HG03571 (cell line): ENCODE measurements around the gene RELN.
"Not testable (repeated sequence)": the region's sequence is repeated elsewhere in the genome, so short reads cannot be mapped to it uniquely, and the experiment has no call there.

Experiments
- ATAC-seq: cut with Tn5 transposase; IDR thresholded peaks from one replicate; pipeline ENCODE4 v1.9.1; 2021; ENCODE audit not compliant: unreplicated experiment

The RELN gene

DNA sequence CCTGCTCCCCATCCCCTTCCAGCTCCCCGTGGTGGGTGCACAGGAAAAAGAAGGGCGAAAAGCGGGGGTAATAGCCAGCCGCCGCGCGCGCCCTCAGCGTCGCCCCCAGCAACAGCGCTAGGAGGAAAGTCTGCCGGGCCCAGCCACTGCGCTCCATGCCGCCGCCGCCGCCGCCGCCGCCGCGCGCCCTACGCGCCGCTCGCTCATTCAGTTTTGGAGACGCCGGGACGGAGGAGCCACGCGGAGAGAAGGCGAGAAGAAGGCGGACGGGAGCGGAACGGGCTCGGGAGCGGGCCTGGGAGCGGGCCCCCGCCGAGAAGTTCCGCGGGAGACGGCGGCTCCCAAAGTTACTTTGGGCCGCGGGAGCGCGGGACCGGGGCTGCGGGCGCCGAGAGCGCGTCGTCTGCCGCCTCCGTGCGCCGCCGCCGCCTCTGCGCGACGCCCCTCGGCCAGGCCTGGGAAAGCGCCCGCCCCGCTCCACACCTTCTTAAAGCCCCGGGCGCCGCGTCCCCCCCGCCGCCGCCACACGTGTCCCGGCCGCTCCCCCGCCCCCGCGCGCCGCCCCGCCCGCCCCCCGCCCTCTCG is at the start of gene RELN:
Gene RELN (minus strand): TSS at position 459 of the 585 bp plus-strand sequence. CDS start 302 bp downstream, at position 157.
- ATAC-seq, result no peak

DNA sequence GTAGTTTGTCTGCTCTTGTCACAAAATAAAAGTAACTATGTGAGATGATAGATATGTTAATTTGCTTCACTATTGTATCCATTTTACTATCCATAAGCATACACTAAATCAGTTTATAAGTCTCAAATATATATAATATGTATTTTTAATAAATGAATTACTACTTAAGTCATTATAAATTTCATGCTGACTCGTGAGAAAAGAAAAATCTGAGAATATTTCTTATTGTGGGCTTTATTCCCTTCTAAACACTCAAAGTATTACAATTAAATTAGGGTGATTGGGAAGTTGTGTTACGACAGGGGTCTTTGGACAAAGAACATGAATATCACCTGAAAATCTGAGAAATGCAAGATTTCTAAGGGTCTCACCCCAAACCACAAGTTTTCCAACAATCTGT is 48.7 kb upstream of the RELN start:
- ATAC-seq, result no peak

DNA sequence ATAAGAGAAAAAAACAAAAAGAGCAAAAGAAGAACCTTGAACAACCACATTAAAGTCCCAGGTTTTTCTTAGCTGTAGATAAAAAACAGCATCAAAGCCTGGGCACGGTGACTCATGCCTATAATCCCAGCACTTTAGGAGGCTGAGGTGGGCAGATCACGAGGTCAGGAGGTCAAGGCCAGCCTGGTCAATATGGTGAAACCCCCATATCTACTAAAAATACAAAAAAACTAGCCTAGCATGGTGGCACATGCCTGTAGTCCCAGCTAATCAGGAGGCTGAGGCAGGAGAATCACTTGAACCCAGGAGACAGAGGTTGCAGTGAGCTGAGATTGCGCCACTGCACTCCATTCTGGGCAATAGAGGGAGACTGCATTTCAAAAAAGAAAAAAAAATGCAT is 47.4 kb upstream of the RELN start:
- ATAC-seq, result not testable (repeated sequence)

DNA sequence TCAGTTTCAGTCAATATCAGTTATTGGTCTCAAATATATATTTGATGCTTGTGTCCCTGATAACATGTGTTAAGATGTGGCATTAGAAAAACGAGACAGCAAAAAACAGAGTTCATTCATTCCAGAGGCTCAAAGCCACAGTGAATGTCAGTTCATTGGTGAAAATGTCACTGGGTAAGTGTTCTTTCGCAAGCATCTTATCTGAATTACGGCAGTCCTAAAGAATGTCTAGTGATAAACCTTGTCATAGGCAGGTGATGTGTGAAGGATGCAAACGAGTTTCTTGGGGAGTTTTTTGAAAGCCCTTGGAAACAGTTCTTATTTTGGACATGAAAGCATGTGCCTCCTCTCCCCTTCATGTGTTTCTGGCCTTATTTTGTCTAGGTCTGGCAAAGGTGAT is 45.9 kb upstream of the RELN start:
- ATAC-seq, result no peak

DNA sequence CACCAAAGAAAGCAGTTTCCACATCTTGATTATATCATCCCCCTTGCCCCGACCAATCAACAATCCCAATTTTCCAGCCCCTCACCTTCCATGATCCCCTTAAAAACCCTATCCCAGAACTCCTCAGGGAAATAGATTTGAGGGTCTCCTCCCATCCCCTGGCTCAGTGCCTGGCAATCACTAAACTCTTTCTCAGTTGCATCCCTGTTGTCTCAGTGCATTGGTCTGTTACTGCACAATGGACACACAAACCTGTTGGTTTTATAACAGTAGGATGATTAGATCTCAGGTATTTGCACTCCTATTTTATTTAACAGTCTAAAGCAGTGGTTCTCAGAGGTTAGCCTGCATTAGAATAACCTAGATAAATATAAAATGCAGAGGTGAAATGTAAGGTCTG is 45.2 kb upstream of the RELN start:
- no peak for ATAC-seq

DNA sequence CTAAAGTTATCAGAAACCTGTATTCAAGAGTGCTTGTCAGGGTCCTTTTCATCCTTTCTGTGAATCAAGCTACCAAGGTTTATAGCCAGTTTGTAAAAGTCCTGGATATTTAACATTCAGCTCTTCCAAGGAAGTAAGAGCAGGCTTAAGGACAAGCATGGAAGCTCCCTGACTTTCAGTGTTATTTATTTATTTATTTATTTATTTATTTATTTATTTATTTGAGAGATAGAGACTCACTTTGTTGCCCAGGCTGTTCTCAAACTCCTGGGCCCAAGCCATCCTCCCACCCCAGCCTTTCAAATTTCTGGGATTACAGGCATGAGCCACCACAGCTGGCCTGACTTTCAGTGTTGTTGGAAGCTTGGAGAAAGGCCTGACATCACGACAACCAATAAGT is 44.4 kb upstream of the RELN start:
- no peak for ATAC-seq

DNA sequence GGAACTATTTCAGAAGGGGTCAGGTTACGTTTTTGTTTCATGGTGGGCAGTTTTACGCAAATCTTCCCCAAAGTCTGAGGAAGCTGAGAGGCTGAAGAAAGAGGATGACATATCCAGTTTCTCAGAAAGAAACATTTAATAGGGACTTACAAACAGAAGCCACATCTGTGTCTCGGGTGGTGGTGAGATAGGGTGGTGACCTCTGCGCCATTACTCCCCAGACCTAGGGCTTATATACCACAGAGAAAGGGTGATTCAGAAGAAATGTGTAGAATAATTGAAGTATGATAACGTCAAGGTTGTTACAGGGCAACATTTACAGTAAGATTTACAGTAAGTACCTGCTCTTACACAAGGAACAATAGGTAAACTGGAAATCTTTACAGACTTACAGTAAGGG is 43.0 kb upstream of the RELN start:
- no peak for ATAC-seq

DNA sequence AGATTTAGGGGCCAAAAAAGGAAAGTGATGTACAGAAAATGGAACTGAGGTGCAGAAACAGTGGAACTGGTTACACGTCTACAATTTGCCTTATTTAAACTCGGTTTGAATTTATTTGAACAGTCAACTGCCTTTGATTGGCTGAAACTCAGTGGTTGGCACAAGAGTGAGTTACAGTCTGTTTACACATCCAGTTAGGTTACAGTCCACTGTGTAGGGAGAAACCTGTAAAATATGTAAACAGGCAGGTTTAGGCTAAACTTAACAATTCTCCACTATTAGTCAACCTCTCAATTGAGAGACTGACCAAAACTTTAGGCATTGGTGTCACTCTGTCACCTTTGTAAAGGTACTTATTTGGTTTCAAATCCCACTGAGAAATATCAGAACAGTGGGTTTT is 40.3 kb upstream of the RELN start:
- no peak for ATAC-seq

DNA sequence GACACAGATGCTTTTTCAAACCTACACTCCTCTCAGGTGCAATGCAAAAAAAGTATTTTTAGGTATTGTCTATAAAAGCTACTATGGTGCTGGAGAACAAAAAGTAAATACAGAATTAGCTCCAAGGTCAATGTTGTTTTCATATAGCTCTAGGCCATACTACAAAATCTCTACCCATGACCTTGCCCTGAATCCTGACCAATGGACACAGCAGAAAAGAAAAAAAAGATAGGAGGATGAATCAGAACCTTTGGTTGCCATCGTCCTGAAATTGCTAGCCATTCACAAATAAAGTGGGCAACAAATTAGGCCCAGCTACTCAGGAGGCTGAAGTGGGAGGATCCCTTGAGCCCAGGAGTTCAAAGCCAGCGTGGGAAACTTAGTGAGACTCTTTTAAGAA is 35.2 kb upstream of the RELN start:
- no peak for ATAC-seq

DNA sequence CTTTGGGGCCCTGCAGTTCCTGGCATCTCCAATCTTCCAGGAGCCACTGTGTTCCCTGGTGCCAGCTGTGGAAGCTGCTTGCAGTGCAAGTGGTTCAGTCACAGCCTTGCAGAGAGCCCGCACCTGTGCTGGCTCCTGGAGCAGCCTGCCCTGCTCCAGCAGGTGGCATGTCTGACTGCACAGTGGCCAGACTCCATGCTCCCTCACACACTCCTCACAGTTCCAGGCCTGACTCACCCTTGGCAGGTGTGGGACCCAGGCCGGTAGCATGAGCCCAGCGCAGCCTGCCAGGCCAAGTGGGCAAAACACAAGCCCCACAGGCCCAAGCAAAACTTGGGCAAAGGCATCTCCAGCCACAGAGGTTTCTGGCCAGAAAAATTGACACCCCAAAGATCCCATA is 33.6 kb upstream of the RELN start:
- ATAC-seq, result no peak

DNA sequence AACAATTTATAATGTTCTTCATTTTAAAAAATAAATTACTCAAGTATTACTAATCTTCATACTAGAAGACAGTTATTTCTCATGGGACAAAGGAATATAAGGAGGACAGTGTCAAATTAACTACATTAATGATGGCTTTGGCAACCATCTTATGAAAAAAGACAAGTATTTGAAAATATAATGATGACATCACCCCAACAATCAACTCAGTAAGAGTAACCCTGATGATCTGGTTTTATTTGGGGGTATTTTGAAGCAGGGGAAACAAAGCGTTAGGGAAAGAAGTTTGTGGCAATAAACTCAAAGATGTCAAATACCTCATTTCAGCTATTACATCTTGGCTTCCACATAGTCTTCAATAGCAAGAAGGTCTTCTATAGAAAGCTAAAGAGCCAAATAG is 29.0 kb upstream of the RELN start:
- no peak for ATAC-seq

DNA sequence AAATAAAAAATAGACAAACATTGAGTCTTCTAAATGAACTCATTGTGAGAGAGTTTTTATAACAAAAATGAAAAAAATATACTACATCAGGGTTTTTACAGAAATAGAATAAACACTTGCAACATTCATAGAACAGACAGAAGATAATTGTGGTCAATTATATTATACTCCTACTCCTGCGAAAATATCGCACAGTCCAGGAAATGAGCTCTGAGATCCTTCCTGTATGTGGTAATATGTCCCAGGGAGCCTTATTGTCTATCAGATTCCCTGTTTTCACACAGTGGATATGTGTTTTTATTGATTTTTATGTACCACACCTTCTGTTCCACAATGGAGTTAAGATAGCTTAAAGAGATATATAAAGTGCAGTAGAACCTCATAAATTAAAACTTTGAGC is 27.5 kb upstream of the RELN start:
- ATAC-seq, result no peak

DNA sequence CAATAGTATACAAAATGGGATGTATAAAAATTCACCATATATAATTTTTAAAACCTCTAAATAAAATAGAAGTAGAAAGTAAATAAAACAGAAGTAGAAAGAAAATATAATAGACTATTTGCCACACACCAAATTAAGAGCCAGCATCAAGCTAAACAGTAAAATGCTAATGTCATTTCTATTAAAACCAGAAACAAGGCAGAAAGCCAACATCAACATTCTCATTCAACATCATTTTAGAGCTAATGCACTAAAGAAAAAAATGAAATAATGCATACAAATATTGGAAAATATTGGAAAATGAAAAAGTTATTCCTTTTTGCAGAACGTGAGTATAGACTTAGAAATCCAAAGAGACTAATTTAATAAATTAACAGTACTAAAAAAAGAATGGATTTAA is 23.4 kb upstream of the RELN start:
- ATAC-seq, result no peak

DNA sequence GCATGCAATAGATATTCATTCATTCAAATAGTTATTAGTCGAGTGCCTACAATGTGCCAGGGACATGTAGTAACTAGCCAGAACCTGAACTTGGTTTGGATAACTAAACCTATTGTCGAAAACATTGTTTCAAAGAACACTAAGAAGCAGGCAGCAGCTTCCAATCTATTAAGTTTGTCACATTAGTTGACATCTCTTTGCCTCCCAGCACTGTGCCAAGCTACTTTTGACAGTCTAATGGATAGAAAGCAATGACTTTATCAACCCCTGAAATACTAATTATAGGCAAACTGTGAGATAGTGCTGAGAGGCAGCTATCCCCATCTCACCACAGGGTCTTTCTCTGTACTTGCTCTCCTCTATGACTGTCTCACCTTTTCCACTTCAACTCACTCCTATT is 22.4 kb upstream of the RELN start:
- no peak for ATAC-seq

DNA sequence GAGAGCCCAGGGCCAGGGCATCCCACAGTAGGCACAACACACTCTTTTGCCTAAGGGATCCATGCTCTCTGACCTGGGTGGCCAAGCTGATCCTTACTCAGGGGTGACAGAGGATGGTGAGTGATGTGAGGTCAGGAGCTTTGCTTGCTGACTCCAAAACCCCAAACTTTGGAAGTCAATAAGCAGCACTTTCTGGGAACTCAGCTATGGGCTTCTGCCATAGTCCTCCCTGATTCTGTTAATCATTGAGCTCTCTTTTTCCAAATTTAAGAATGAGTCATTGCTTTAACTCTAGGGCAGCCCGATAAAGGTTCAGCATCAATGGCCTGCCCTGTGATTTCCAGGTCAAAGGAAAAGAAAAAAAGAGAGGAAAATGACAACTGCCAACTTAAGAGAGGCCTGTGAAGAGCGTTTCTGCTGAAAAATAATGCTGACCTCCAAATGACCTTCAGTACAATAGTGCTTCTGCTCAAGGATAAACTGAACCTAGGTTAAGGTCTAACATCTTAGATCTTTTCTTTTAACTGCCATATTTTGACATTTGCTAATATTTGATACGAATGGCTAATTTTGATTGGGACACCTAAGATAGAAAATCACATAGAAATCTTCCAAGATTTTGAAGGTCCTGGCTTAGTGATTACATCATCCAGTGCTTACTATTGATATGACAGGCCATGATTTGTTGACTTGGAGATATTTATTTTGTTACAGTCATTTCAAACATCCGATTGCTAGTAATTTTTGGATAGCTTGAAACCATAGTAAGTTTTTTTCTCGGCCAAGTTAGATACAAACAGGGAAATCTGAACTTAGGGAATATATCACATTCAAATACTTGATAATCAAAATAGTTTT is 20.8 kb upstream of the RELN start:
- no peak for ATAC-seq

DNA sequence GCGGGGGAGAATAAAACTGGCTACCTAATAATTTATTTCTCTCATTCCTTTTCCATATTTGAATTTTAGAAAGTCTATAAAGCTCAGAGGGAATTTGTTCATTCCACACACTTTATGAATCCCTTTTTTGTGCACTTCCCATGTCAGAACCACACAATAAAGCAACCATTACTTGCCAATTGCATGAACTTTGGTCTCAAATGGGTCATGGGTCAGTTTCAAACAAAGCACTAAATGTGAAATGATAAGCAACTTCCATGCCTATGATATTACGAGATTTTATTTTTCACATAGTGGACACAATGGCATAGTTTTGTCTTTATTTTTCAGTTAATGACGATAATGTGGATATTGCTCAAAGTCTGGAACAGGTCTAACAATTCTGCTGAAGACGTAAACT is 18.6 kb upstream of the RELN start:
- no peak for ATAC-seq

DNA sequence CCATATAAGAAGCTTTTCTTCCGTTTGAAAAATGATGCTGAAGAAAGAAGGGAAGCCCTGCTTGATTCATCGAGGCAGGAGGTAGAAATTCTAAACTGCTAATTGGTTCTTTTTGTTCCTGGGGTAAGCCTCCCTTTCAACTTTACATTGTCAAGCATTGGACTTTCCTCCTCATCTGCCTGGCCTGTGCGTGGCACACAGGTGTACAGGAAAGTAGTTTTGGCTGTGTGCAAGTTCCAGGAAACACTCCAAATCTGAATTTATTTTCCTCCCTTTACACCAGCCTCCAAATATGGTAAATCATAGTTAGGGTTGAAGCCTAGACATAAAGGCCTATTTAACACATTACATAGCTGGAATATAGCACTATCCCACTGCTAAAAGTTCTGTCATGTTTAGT is 18.2 kb upstream of the RELN start:
- no peak for ATAC-seq

DNA sequence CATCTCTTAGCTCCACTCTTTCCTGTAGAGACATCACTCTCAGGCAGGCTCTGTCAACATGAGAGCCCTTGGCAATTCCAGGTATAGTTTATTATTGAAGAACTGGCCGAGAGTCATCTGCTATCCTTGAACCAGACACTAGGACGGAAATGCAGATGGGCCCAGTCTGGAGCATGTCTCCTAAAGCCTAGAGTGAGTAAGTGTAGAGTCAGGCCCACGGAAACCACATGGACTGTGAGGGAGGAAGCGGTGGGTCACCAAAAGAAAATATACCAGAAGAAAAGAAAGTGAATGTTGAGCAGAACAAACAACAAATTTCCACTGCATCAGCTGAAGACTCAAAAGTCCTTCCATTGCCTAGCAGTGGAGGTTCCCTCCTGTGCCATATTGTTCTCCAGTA is 15.7 kb upstream of the RELN start:
- no peak for ATAC-seq

DNA sequence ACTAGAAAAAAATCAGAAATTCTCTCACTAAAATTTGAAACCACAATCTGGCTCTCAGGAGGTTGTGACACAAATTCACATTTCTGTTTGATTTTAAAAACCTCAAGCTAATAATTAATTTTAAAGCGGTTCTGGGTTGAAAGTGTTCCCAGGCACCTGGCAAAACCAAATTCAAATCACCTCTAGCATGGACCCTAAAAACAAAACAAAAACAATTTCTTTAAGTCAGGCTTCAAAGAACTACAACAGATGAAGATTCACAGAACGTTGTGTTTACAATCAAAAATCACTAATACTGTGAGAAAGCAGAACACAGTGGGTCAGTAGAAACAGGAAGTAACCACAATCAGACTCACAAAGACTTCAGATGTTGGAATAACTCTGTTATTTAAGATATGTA is 7.2 kb upstream of the RELN start:
- ATAC-seq, result peak; percentile 53

DNA sequence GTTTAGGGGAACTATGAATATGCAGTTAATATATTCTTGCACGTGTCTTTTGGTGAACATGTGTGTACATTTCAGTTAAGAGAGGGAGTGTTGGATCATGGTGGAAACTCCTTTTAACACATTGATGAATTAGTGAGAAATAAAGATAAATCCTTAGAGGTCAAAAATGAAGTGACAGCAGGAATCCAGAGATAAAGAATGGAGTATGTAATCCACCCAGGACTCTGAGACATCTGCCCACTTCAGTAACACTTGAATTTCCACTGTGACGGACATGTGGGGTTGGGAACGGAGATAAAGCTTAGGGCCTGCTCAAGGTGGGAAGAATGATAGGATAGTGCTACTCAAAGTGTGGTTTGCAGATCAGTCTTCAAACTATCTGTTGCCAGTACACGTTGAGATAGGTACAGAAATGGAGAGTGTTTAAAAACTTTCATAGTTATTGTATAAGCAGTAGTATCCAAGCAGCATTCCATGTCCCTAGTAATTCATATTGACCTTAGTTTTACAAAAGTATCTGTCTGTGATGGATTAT is 6.6 kb upstream of the RELN start:
- ATAC-seq, result no peak

DNA sequence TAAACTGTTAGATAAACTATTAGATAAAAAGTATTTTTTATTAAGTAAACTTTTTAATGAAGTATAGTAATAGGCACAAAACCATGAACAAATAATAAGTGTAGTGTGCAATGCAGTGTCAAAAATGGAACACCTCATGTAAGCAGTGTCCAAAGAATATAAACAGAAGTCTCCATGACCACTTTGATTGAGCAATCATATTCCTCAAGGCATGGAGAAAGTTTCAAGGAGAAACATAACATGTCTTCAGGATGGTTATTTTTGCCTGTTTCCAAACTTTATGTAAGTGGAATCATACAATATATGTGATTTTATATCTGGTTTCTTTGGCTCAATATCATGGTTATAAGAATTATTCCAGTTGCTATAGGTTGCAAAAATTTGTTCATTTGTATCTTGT is 6.1 kb upstream of the RELN start:
- ATAC-seq, result no peak

DNA sequence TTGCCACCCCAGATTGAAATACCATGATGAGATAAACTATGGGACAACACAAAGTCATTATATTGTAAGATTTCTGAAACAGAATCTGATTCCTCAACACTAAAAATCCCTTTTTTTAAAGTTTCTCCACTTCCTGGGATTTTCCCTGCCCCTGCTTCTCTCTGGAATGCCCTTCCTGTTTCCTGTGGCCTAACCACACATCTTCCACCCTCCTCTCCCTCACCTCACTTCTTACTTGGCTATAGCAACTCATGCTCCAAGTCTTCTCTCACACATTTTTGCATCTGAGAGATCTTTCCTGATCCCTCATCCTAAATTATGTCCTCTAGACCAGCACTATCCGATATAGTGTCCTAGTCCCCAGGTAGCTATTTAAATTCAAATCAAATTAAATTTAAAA is 4.1 kb upstream of the RELN start:
- no peak for ATAC-seq

DNA sequence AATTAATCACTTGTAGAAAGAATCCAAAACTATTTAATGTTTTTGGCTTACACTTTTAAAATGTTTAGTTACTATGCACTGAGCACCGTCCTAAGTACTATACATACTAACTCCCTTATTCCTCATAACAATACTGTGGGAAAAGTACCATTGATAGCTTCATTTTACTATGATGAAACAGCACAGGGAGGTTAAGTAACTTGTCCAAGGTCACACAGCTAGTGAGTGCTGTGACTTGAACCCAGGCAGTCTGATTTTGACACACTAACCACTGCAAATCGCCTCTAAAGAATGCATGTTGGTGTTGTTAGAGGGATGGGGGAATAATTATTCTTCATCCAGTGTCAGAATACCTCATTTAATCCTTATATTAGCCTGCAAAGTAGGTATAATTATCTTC is 1.9 kb upstream of the RELN start:
- no peak for ATAC-seq
